Esophagus muscularis mucosa (tissue), 4 donors: ENCODE measurements around the gene CPSF3. TPM values are rescaled to one million over a fixed set of nuclear protein-coding genes. Genes with fewer than 3 reads are reported as not detected.

Experiments used
- DNase-seq: peaks from one replicate; pipeline ENCODE4 v3.0.0-alpha.2; 2017; ENCODE audit errors: extremely low spot score
- H3K27ac ChIP-seq, 4 donors: fragments of 200-600 bp; sonication (generic); replicated peaks in 1 of 4; 1 replicate in 3 of 4; 2 replicates in 1 of 4; pipeline ENCODE4 v1.5.1; 2016 to 2019; ENCODE audit warnings: mild to moderate bottlenecking in 1 of 4
- H3K27me3 ChIP-seq, 4 donors: fragments of 200-600 bp; sonication (generic); one replicate each; pipeline versions ENCODE4 v1.5.1 to v1.6.0; 2016 to 2019
- H3K36me3 ChIP-seq, 4 donors: fragments of 200-600 bp; sonication (generic); one replicate each; pipeline ENCODE4 v1.5.1; 2016 to 2019
- H3K4me1 ChIP-seq, 4 donors: fragments of 200-600 bp; sonication (generic); one replicate each; pipeline ENCODE4 v1.5.1; 2016 to 2019
- H3K4me3 ChIP-seq, 4 donors: fragments of 200-600 bp; sonication (generic); 1 replicate in 2 of 4; 2 replicates in 2 of 4; pipeline ENCODE4 v1.5.1; 2016 to 2019; ENCODE audit warnings: mild to moderate bottlenecking in 4 of 4, moderate library complexity in 1 of 4
- H3K9me3 ChIP-seq, 4 donors: fragments of 200-600 bp; sonication (generic); 1 replicate in 3 of 4; 2 replicates in 1 of 4; pipeline ENCODE4 v1.5.1; 2016 to 2019
- EP300 ChIP-seq: sonication (generic); formaldehyde crosslinking; IDR thresholded peaks from one replicate; pipeline ENCODE4 v1.6.1; 2017; ENCODE audit warnings: antibody characterized with exemption
- POLR2A ChIP-seq: fragments of 450-650 bp; IDR thresholded peaks from one replicate; pipeline ENCODE4 v1.6.1; 2017; ENCODE audit warnings: antibody characterized with exemption, moderate library complexity, mild to moderate bottlenecking, low read depth
- POLR2AphosphoS5 ChIP-seq, 2 donors: sonication (generic); formaldehyde crosslinking; IDR thresholded peaks; one replicate each; pipeline ENCODE4 v1.6.1; 2017; ENCODE audit warnings: antibody characterized with exemption in 2 of 2
- WGBS: methylation state at CpG from one replicate; pipeline ENCODE4 v1.1.5; 2018; 5-methylcytosine and 5-hydroxymethylcytosine counted together
- intact Hi-C: fragments of 100-400 bp; cut with DNase I; formaldehyde crosslinking; loops from one replicate; pipeline ENCODE4 v1.15.1; 2023
- total RNA-seq, 4 donors: library from RNA; depleted of rRNA; stranded (reverse); fragments of >200 nt; gene quantifications; one replicate each; pipeline versions ENCODE4 v1.1.0 to v1.2.1, GENCODE V29; 2016
- TF ChIP-seq, protein P1 (sequence below), 3 experiments: fragments of 200-600 bp in 2 of 3; fragments of 450-650 bp in 1 of 3; sonication (generic) in 2 of 3; IDR thresholded peaks; one replicate each; pipeline ENCODE4 v1.5.1; 2017 to 2019; ENCODE audit warnings: antibody characterized with exemption in 3 of 3, mild to moderate bottlenecking in 2 of 3, moderate library complexity in 1 of 3

CPSF3 gene
- total RNA-seq = 10 to 100 TPM; 18.3 to 22.8 (median 20.7) TPM

DNA sequence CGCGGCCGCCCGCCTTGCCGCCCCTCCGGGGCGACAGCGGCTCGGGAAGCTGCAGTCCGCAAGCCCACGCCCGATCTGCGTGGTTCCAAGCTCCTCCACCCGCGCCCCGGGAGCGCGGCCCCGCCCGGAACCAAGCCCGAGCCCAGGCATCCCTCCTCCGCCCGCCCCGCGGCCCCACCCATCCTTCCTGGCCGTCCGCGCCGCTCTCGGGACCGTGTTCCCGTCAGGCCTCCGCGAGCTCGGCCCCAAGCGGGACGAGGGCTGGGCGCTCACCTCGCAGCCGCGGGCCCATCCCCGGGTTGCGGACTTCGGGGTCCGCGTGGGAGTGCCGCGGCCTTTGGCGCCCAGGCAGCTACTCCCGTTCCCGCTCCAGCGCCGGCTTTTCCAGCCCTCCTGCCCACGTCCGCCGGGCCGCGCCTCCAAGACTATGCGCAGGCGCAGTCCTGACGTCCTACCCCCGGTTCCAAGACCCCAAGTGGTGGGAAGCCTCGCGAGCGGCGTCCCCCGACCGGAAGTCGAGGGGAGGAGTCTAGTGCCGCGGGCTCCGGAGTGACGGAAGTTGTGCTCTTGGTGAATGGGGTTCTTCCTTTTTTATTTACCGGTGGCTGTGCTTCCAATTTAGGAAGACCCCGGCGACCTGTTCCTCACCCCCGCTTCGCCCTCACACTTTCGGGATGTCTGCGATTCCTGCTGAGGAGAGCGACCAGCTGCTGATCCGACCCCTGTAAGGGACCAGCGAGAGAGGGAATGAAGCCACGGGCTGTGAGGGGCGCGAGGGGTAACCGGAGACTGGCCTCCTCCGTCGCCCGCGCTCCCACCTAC, at the start of gene CPSF3, which contains the start of gene ITGB1BP1:
Gene CPSF3, plus strand, starts transcription at position 555 of the 822 bp plus-strand sequence. Its CDS starts 120 bp downstream, at position 675.
Gene ITGB1BP1, minus strand, starts transcription at position 429 of the 822 bp plus-strand sequence. CDS start 4,831 bp downstream, outside the sequence.
- peak; percentile 99 for DNase-seq
- H3K4me1 ChIP-seq = peaks cover 26 to 52% (median 48%) of the 10 kb centered on the region in 4 donors
- peak within 1 kb of the TSS; percentile 93 to 95 (median 94) for H3K27ac ChIP-seq
- WGBS = 0% methylated on average over 3 of the region's 91 CpGs
- H3K4me3 ChIP-seq = peak within 1 kb of the TSS; percentile 78 to 93 (median 92)
- intact Hi-C loops = loop anchor here (5.0 to 10.0 kb wide), 3 partner anchors 51 to 281 kb away; partner anchors contain the start of genes ASAP2 and IAH1
- no peaks in the 10 kb centered on the region for H3K9me3 ChIP-seq
- peaks cover 0 to 3% (median 1%) of the 10 kb centered on the region in 4 donors for H3K36me3 ChIP-seq
- H3K27me3 ChIP-seq = no peaks in the 10 kb centered on the region
- TF ChIP-seq, protein P1, sequence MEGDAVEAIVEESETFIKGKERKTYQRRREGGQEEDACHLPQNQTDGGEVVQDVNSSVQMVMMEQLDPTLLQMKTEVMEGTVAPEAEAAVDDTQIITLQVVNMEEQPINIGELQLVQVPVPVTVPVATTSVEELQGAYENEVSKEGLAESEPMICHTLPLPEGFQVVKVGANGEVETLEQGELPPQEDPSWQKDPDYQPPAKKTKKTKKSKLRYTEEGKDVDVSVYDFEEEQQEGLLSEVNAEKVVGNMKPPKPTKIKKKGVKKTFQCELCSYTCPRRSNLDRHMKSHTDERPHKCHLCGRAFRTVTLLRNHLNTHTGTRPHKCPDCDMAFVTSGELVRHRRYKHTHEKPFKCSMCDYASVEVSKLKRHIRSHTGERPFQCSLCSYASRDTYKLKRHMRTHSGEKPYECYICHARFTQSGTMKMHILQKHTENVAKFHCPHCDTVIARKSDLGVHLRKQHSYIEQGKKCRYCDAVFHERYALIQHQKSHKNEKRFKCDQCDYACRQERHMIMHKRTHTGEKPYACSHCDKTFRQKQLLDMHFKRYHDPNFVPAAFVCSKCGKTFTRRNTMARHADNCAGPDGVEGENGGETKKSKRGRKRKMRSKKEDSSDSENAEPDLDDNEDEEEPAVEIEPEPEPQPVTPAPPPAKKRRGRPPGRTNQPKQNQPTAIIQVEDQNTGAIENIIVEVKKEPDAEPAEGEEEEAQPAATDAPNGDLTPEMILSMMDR (IDR thresholded peaks at IDR 0.05) = peak in 2 of 3 experiments; percentile 15 to 49
- TF ChIP-seq POLR2A (peak; percentile 53), EP300 (no peak), POLR2AphosphoS5 (IDR thresholded peaks at IDR 0.05) (peak; percentile 85 to 97)

DNA sequence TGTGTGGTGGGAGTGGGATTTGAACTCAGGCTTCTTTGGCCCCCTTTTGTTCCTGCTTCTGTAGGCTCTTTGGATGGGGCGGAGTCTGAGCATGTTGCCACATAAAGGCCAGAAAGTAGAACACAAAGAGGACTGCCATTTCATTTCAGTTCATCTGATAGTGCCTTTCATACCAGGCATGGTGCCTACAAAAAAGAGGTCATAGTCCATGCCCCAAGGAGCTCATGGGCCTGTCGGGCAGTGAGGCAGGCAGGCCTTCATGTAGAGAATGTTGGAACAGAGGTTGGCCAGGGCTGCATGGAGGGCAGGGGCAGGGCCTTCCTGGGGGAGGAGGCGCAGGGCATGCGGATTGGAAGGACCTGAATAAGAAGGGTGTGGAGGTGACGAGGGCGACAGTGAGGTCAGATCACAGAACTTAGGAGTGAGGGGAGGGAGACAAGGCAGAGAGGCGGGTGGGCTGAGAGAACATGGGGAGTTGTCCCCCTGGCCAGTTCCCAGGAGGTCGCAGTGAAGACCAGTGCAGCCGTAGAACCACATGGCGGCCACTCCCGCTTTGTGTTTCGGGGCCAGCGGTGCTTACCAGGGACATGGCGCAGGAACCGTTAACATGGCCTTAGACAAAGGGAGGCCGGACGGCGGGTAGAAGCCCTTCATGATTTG, 49.3 kb upstream of the CPSF3 start:
- Histone ChIP-seq H3K9me3 (no peaks in the 10 kb centered on the region), H3K4me3 (no peak overlapping the region), H3K36me3 (peaks cover 16 to 97% (median 62%) of the 10 kb centered on the region in 4 donors), H3K4me1 (peaks cover 0 to 23% (median 10%) of the 10 kb centered on the region in 4 donors), H3K27me3 (no peaks in the 10 kb centered on the region), H3K27ac (no peak overlapping the region)
- WGBS = 97% methylated on average over 18 of the region's 18 CpGs
- DNase-seq = no peak
- intact Hi-C loops = no loop called here
- TF ChIP-seq POLR2A (no peak), POLR2AphosphoS5 (IDR thresholded peaks at IDR 0.05) (no peak), EP300 (no peak)
- TF ChIP-seq, protein P1 (IDR thresholded peaks at IDR 0.05) = no peak

DNA sequence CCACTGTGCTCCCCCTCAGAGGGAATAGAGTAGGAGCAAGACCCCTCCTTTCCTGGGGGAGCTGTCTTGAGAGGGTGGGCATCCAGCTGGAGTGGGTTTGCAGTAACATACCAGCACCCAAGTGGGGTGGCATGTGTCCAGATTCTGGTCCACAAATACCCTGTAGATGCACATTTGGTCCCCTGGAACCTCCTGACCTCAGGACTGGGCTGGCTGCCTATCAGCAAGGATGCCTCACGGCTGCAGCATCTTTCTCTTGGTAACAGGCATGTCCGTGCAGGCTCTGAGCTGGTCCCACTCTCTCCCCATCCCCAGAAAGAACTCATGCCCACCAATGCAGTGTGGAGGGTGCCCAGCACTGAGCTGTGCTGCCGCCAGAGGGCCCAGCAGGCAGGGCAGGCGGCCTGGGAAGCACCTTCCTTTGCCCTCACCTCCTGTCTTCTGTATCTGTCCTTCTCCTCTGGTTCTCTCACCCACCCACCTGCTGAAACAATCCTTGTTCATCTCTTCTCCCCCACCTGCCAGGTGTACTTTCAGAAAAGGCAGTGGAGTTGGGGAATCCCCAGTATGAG, 47.5 kb upstream of the CPSF3 start:
- no peaks in the 10 kb centered on the region for H3K27me3 ChIP-seq
- H3K4me1 ChIP-seq = peaks cover 6 to 37% (median 19%) of the 10 kb centered on the region in 4 donors
- 100% methylated on average over 2 of the region's 4 CpGs for WGBS
- peaks cover 10 to 89% (median 61%) of the 10 kb centered on the region in 4 donors for H3K36me3 ChIP-seq
- TF ChIP-seq, protein P1 (IDR thresholded peaks at IDR 0.05) = no peak
- TF ChIP-seq POLR2A = no peak
- TF ChIP-seq POLR2AphosphoS5 (IDR thresholded peaks at IDR 0.05) = no peak
- TF ChIP-seq EP300 = no peak
- H3K27ac ChIP-seq = no peak overlapping the region
- no peak for DNase-seq
- intact Hi-C loops = no loop called here
- H3K9me3 ChIP-seq = no peaks in the 10 kb centered on the region
- no peak overlapping the region for H3K4me3 ChIP-seq

DNA sequence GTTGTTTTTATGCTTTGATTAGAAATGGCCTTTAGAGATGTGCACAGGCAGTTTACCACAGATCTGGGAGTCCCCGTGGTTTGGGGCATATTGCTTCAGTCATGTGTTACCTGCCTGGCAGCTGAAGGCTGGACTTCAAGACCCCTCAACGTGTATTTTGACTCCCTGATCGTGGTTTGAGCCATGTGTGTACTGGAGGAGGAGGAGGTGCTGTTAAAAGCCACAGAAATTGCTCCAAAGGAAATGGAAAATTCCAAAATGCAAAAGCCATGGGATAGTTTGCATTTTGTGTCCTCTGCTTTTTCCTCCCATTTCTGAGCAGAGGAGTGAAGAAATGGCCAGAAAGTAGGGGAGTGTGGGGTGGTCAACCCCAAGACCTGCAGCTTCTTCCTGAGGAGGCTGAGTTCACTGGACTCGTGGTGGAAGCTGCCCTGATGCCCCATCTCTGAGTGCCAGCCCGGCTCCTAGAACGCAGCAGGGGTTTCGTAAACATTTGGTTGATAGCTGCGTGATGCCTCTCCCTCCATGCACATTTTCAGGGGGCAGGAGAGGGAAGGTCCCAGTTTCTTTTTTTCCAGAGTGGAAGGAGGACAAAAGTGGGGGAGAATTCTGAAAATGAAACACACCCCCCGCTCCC, 45.9 kb upstream of the CPSF3 start:
- no peak overlapping the region for H3K4me3 ChIP-seq
- TF ChIP-seq POLR2AphosphoS5 (IDR thresholded peaks at IDR 0.05) = no peak
- no peak for TF ChIP-seq POLR2A
- TF ChIP-seq EP300 = no peak
- TF ChIP-seq, protein P1 (IDR thresholded peaks at IDR 0.05) = no peak
- intact Hi-C loops = no loop called here
- peaks cover 6 to 45% (median 19%) of the 10 kb centered on the region in 4 donors for H3K4me1 ChIP-seq
- no peaks in the 10 kb centered on the region for H3K9me3 ChIP-seq
- peaks cover 10 to 80% (median 57%) of the 10 kb centered on the region in 4 donors for H3K36me3 ChIP-seq
- DNase-seq = no peak
- peak overlapping the region; percentile 61 to 71 (median 62) for H3K27ac ChIP-seq
- 83% methylated on average over 9 of the region's 9 CpGs for WGBS
- no peaks in the 10 kb centered on the region for H3K27me3 ChIP-seq
